Activated naive CD4-positive, alpha-beta T cell treated with anti-CD3 and anti-CD28 coated beads, Interleukin-2, amount 50 U/mL, for 16 hours (primary cell): Measurements from ENCODE around the gene CEP290.
"Not testable (repeated sequence)": the region's sequence is repeated elsewhere in the genome, so short reads cannot be mapped to it uniquely, and the experiment has no call there.

ENCODE experiments used
- DNase-seq: peaks from one replicate; pipeline ENCODE4 v3.0.0-alpha.2; 2020

Gene CEP290

GRCh38 chr12:88139711-88140110 is 2.2 kb downstream of the CEP290 start:
- not testable (repeated sequence) for DNase-seq

- not testable (repeated sequence) for DNase-seq
Measured at GRCh38 chr12:88133181-88133580, 8.7 kb downstream of the CEP290 start.

- no peak for DNase-seq
Measured at GRCh38 chr12:88132392-88132791, 9.5 kb downstream of the CEP290 start.

GRCh38 chr12:88127855-88128254 is 14.0 kb downstream of the CEP290 start:
- no peak for DNase-seq

- no peak for DNase-seq
Measured at GRCh38 chr12:88127099-88127498, 14.8 kb downstream of the CEP290 start.

GRCh38 chr12:88122666-88123065 is 19.2 kb downstream of the CEP290 start:
- DNase-seq: no peak

GRCh38 chr12:88113871-88114270 is 28.0 kb downstream of the CEP290 start:
- DNase-seq: no peak

- no peak for DNase-seq
Measured at GRCh38 chr12:88111074-88111652, 30.7 kb downstream of the CEP290 start.

- DNase-seq: no peak
Measured at GRCh38 chr12:88108021-88108420, 33.9 kb downstream of the CEP290 start.

- no peak for DNase-seq
Measured at GRCh38 chr12:88093573-88093972, 48.3 kb downstream of the CEP290 start.

GRCh38 chr12:88092771-88093170 is 49.1 kb downstream of the CEP290 start:
- no peak for DNase-seq

GRCh38 chr12:88084210-88084609 is 57.7 kb downstream of the CEP290 start:
- no peak for DNase-seq

- no peak for DNase-seq
Measured at GRCh38 chr12:88083634-88084033, 58.3 kb downstream of the CEP290 start.

- no peak for DNase-seq
Measured at GRCh38 chr12:88081247-88081646, 60.6 kb downstream of the CEP290 start.

- no peak for DNase-seq
Measured at GRCh38 chr12:88067301-88067700, 74.6 kb downstream of the CEP290 start.

GRCh38 chr12:88063375-88063774 is 78.5 kb downstream of the CEP290 start:
- DNase-seq: no peak

- no peak for DNase-seq
Measured at GRCh38 chr12:88062474-88062873, 79.4 kb downstream of the CEP290 start.

- no peak for DNase-seq
Measured at GRCh38 chr12:88058719-88059077, 83.2 kb downstream of the CEP290 start.

GRCh38 chr12:88057994-88058718 is 83.7 kb downstream of the CEP290 start:
- DNase-seq: no peak

- no peak for DNase-seq
Measured at GRCh38 chr12:88056571-88056970, 85.3 kb downstream of the CEP290 start.

GRCh38 chr12:88052686-88053085 is 89.2 kb downstream of the CEP290 start:
- peak; percentile 11 for DNase-seq

GRCh38 chr12:88044035-88044434 is 97.9 kb downstream of the CEP290 start:
- no peak for DNase-seq

GRCh38 chr12:88037770-88038169 is 104.1 kb downstream of the CEP290 start:
- DNase-seq: no peak

GRCh38 chr12:88036353-88036965 is 105.4 kb downstream of the CEP290 start:
- no peak for DNase-seq

GRCh38 chr12:88035907-88036289 is 106.0 kb downstream of the CEP290 start:
- DNase-seq: no peak
